AG10803 (cell line): ENCODE measurements around the gene RCSD1.
A peak's percentile ranks its signal among the peaks of the same experiment; 100 is the strongest.

Experiments
- DNase-seq: peaks from one replicate; pipeline ENCODE4 v3.0.0; 2010; ENCODE audit warnings: low read depth
- H3K4me3 ChIP-seq: 2 replicates; pipeline ENCODE4 v1.5.1; 2011; ENCODE audit warnings: mild to moderate bottlenecking, low read length, control low read depth
- TF ChIP-seq, protein P1 (sequence below): conservative IDR thresholded peaks from 2 replicates; pipeline ENCODE4 v1.5.1; 2011; ENCODE audit warnings: mild to moderate bottlenecking, low read length, control low read depth, inconsistent platforms

The RCSD1 gene

DNA sequence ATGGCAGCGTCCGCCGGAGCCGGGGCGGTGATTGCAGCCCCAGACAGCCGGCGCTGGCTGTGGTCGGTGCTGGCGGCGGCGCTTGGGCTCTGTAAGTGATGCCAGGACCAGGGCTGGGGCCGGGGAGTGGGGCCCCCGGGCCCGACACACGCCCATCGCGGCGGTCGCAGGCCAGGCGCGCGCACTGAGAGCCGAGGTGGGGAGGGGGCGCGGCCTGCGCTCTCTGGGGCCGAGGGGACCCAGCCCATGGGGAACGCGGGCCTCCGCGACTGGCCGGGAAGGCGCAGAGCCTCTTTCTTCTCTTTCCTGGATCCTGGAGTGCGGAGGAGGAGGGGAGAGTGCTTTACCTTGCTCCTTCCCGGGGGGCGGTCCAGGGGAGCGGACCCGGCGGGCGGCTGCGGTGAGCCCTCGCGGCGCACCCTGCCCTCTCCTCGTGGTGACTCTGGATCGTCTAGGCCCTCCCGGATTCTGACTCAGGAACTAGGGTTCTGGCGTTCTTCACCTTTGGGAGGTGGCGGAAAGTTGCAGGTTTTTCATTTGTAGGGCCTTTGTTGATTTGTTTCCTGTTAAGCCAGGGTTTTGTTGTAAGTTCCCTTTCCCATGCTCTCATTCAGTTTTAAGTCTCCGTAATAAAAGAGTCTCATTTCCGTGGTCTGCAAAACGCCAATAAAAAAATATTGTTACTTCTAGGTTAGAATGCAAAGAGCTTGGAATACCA is 92.3 kb downstream of the RCSD1 start:
- TF ChIP-seq, protein P1, sequence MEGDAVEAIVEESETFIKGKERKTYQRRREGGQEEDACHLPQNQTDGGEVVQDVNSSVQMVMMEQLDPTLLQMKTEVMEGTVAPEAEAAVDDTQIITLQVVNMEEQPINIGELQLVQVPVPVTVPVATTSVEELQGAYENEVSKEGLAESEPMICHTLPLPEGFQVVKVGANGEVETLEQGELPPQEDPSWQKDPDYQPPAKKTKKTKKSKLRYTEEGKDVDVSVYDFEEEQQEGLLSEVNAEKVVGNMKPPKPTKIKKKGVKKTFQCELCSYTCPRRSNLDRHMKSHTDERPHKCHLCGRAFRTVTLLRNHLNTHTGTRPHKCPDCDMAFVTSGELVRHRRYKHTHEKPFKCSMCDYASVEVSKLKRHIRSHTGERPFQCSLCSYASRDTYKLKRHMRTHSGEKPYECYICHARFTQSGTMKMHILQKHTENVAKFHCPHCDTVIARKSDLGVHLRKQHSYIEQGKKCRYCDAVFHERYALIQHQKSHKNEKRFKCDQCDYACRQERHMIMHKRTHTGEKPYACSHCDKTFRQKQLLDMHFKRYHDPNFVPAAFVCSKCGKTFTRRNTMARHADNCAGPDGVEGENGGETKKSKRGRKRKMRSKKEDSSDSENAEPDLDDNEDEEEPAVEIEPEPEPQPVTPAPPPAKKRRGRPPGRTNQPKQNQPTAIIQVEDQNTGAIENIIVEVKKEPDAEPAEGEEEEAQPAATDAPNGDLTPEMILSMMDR: no peak
- no peak for DNase-seq
- H3K4me3 ChIP-seq: peak overlapping the region; percentile 82

DNA sequence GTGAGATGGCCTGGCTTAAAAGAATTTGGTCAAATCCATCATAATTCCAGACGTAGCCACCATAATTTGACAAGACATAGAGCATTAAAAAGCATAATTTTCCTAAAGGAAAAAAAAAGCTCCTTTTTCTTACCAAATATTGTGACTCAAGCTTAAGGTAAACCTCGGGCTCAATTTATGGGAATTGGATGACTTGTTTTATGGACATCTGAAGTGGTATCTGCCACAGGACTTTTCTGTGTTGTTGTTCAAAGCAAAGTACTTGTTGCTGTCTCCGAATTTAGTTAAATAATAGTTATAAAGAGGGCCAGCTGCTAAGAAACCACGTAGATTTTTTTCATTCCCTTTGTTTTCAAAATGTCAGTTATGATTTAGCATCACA is 92.8 kb downstream of the RCSD1 start:
- peak overlapping the region; percentile 82 for H3K4me3 ChIP-seq
- TF ChIP-seq, protein P1: no peak
- no peak for DNase-seq

DNA sequence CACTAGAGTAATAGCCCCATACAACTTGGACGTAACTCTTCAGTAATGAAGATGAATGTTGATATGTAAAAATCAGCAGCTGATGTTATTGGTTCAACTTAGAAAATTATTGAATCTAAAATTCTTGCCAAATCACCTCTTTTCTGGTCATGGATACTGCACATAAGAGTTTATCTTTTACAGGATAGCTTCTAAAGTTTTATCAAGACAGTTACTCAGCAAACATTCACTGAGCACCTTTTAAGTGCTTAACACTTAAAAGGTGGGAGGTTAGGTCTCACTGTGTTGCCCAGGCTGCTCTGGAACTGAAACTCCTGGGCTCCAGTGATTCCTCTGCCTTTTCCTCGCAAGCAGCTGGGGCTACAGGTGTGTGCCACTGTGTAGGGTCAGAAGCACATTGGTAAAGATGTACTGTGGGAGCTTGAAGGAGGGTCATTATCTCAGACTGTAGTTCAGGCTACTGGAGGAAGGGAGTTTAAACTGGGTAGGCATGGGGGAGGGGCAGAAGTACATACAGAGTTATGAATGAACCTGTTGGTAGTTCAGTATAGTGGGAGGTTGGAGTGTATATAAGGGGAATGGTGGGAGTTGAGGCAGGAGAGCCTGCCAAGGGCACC is 93.8 kb downstream of the RCSD1 start:
- TF ChIP-seq, protein P1: no peak
- peak overlapping the region; percentile 82 for H3K4me3 ChIP-seq
- no peak for DNase-seq

DNA sequence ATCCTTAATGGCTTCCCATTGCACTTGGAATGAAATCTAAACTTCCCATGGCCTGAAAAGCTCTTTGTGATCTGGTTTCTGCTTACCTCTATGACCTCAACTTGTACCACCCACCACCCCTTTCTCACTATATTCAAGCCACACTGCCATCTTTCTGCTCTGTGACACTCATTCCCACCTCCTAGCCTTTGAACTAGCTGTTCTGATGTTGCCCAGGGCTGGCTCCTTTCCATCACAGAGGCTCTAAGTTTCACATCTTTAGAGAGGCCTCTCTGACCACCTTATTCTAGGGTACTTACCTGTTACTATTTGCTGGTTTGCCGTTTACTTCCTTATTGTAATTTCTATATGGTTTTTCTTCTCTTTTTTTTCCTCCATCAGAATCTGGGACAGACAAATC is 96.0 kb downstream of the RCSD1 start:
- TF ChIP-seq, protein P1: no peak
- H3K4me3 ChIP-seq: no peak overlapping the region
- no peak for DNase-seq

DNA sequence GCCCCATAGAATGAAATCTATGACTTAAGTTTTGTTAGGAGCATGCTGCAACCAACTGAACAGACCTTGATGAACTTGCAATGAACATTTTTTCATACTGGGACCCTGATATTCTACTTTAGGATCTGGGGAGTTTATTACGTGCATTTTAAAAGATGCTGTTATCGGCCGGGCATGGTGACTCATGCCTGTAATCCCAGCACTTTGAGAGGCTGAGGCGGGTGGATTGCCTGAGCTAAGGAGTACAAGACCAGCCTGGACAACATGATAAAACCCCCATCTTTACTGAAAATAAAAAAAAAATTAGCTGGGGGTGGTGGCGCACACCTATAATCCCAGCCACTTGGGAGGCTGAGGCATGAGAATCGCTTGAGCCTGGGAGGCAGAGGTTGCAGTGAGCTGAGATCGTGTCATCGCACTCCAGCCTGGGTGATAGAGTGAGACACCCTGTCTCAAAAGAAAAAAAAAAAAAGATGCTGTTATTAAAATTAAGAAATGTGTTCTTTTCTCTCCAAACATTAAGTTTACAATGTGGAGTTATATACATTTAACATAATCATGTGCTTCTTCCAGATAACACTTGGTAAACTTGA is 98.9 kb downstream of the RCSD1 start:
- TF ChIP-seq, protein P1: no peak
- DNase-seq: no peak
- no peak overlapping the region for H3K4me3 ChIP-seq

DNA sequence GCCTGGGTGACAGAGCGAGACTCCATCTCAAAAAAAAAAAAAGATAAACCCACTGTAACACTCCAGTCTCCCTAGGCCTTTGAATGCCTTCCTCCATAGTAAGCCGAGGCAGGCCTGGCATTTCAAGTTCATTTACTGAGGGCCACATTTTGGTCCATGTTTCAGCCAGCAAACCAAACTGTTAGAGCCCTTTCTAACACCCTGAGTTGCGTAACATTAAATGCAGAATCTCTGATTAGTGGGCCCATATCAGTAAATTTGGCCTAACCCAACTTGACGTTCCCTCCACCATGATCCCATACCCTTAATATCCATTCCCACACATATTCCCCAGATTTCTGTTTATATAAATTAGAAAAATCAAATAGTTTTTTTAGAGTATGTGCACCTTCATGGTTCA is 104.2 kb downstream of the RCSD1 start:
- no peak overlapping the region for H3K4me3 ChIP-seq
- no peak for DNase-seq
- TF ChIP-seq, protein P1: no peak

DNA sequence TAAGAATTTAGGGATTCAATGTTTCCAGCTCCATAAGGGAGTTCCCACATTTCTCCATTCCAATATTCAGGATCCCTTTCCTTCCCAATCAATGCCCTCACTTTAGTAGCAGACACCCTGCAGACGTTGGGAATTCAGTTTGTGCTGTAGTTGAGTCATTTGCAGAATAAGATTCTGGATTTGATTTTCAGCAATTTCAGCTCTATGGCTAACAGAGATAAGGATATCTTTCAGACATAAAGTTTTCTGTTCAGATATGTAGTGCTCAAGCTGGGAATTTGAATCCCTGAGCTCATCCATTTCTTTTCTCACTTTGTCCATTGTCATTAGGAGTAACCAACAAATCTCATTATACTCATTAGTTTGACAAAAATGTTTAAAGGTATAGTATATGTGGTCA is 104.8 kb downstream of the RCSD1 start:
- no peak overlapping the region for H3K4me3 ChIP-seq

More for the DNA sequence above, 104.8 kb downstream of the RCSD1 start:
- DNase-seq: no peak
- TF ChIP-seq, protein P1: no peak
